ENCODE measurements around the gene UBE2G2.

The UBE2G2 gene

DNA sequence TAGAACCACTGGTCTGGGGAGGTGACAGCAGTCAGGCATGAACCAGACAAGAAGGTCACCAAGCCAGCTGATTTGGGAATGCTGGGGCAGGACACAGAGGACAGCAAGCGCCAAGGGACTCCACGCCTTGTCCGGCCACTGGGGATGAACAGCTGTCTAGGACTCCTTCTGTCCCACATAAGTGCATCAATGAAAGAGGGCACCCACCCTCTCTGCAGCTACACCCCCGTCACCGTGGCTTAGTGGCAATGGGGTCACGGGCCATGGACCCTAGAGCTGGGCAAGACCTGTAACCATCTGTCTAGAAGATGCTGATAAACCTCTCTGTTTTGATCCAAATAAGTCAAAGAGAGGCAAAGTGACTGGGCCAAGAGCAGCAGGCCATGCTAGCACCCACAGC lies 16.8 kb downstream of the UBE2G2 start:
- DNase-seq: no peak

DNA sequence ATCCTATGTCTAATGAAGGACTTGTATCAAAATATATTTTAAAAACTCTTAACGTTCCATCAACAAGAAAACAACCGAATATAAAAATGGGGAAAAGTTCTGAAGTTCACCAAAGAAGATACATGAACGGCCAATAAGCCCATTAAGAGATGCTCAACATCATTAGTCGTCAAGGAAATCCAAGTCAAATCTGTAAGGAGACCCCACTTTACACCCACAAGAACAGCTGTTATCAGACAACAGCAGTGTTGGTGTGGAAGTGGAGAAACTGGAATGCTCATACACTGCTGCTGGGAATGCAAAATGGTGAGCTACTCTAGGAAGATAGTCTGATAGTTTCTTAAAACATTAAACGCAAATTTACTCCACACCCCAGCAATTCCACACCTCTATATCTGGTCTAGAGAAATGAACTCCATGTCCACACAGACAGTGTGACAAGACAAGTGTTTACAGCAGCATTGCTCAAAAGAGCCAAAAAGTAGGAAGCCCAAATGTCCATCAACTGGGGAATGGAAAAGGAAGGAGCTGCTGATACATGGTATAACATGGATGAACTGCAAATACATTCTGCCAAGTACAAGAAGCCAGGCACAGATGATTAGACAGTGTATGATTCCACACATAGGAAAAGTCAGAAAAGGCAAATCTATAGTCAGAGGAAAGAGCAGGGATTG lies 18.5 kb downstream of the UBE2G2 start:
- no peak for DNase-seq

DNA sequence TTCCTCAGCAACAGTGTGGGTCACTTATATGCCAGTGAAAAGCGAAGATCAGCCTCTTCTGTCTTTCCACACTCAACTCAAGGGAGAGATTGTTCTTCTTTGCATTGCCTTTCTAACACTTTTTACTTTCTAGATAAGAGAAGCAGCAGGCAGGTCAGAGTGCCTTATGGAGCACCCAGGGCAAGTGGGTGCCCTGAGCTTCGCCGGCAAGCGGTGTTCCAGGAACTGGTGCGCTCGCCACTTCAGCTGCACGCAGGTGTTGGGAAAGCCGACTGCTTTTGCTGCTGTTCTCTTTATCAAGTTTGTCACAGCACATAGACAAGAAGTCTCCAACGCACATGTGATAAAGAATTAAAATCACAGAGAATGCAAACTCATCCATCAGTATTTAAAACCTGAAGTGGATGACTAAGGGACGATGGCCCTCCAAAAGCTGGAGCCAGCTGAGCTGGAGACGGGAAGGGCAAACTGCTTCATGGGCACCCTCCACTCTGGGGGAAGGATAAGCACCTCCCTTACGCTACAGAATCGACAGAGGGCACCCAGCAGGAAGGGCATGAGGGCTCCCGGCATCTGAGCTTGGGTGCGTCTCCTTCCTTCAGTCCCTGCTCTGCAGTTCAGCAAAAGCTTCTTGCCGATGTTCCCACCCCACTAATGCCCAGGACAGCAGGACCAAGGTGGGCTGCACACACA lies 20.7 kb downstream of the UBE2G2 start:
- DNase-seq: no peak

DNA sequence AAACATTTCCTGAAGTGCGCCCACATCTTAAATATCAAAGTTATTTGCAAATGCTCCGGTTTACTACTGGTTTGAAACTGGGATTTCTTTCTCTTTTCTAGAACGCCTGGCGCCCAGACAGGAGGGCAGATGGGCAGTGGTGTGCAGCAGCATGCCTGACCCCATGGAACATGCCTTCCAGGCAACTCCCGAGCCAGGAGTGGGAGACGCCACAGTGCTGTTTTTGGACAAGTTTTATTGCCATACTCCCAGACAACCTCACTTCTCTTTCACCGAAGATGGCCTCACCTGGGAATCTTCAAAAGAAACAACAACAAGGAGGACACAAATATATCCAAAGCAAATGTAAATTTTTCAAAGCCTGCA lies 21.5 kb downstream of the UBE2G2 start:
- DNase-seq: no peak

DNA sequence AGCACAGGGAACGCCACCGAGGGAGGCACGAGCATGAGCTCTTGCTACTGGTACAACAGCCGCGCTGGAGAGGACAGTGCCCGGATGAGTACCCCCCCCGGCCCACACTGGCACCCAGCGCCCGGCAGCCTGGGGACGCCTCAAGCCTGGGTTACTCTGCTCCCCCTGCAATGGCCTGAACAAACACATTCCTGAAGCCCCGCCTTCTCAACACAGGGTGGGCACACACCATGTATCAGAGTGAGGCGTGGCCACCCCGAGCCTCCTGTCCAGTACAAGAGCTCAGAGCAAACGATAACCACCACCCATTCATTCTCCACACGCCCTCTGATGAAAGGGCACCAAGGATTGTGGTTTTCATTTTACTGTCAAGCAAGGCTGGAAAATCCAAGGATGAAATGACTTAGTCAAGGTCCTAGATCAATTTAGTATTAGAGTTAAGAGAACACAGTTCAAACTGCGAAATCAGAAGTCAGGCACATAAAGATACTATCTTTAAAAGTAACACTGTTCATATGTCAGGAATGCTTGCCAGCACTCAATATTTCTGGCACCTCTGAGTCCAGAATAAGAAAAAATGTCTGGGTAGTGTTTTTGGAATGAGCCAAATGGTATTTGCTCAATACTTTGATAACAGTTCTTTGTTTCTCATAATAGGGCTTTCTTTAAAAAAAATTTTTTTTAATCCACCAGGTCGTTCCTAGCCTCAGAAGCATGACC lies 22.0 kb downstream of the UBE2G2 start:
- DNase-seq: no peak

DNA sequence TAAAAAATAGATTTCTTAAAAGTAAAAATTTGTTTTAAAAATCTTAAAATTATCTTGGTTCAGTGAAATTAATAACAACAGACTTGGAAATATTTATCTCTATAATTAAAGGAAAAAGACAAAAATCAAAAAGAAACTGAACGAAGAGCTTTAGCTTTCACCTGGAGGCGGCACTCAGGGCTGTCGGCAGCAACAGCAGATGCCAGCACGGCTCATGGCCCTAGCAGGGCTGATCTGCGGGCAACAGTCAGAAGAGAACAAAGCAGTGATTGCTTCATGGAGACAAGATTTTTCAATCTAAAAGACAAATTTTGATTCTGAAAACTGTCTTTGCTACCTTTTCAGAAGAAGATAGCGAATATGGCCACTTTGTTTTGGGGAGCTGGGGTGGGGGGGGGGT lies 22.6 kb downstream of the UBE2G2 start:
- DNase-seq: no peak

DNA sequence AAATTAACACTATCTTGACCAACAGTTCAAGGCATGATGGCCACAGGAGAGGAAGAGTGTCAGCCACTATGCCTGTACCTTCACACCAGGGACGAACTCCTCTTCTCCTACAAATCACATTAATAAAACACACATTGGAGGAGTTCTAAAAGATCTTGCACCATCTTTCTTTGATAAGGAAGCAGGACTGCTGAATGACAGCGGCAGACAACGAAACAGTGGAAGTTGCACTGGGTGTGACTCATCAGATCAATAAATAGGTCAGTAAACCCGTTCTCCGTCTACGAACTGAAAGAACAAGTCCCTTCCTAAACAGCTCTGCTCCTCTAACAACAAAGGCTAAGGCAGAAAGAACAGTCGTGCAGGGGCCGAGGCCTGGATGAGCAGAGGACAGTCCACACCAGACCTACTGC lies 23.1 kb downstream of the UBE2G2 start:
- DNase-seq: no peak

DNA sequence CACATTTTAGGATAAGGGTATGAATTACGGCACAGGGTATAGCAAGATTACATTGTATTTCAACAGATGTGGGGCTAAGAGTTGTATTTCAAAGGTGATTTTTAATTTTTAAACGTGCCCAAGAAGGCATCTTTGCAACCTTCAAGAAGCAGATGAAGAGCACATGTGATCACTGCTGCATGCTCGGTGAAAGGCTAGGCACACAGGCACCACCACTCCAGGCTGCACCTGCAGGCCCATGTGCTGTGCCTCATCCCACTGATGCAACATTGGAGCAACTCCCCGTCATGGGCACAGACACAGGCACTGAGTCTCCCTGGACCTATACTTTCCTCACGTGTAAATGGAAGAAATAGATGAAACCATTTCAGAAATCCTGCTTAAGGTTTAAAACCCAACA lies 23.5 kb downstream of the UBE2G2 start:
- no peak for DNase-seq

DNA sequence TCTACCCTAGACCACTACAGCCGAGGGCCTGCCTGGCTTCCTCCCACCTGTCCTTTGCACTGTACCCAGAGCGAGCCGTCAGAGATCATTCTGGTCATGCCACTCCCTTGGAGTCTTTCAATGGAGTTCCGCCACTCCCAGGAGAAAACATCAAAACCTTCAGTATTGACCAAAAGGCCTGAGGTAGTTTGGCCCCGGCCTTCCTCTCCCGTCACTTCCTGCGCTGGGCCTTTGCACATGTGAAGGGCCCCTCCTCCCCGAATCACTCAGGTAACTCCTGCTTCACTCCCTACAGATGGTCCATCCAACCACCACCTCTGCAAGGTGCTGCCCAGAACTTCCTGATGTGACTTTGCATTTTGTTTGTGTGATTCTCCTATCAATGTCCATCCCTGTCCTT lies 26.6 kb downstream of the UBE2G2 start:
- no peak for DNase-seq

DNA sequence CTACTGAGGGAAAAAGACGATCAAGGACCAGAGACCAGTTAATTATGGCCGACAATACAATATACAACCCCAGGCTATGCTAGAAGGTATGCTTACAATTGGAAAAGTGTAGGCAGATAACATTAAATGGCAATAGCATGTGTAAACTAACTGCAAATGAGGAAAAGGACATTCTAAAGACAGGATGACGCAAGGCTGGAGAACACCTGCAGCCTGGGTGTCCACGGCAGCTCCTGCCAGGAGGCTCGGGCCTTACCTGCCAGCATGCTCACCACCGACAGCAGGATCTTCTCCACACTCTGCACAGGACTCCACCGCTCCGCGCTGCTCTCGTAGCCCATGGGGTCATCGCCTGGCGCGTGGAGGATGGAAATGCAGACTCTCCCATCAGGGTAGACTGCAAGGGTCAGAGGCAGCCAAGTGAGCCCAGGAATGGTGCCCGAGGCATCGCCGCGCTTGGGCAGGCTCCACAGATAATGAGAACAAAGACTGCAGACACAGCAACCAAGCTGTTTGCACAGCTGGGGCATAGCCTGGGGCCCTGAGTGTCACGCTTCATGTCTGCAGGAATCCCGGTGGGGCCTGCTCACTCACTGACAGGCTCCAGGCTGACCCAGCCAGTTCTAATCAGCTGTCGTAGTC lies 28.2 kb downstream of the UBE2G2 start:
- DNase-seq: no peak

DNA sequence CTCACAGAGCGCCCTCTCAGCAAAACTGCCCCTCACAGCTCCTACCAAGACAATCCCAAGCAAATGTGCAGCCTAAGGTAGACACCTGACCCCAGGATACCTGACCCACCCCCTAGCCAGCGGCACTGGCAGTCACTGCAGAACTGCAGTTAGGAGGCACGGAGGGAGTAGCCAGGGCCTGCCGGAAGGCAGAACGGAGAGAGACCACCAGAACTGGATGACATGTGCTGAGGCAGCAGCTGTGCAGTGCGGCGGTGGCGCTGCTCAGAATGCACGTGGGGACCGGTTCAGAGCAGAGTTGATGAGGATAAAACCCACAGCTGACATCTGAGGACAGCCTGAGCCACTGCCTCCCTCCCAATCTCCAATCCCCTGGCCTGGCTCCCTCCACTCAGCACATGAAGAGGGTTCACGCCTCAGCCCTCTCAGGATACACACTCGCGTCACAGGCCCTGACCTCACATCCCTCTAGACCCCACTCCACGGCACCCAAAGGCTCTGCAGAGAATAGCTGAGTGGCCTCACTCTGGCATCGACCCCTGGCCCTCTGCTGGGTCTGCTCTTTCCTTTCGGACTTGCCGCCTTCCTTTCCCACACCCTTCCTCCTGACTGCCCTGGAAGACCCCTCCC lies 29.6 kb downstream of the UBE2G2 start:
- no peak for DNase-seq

DNA sequence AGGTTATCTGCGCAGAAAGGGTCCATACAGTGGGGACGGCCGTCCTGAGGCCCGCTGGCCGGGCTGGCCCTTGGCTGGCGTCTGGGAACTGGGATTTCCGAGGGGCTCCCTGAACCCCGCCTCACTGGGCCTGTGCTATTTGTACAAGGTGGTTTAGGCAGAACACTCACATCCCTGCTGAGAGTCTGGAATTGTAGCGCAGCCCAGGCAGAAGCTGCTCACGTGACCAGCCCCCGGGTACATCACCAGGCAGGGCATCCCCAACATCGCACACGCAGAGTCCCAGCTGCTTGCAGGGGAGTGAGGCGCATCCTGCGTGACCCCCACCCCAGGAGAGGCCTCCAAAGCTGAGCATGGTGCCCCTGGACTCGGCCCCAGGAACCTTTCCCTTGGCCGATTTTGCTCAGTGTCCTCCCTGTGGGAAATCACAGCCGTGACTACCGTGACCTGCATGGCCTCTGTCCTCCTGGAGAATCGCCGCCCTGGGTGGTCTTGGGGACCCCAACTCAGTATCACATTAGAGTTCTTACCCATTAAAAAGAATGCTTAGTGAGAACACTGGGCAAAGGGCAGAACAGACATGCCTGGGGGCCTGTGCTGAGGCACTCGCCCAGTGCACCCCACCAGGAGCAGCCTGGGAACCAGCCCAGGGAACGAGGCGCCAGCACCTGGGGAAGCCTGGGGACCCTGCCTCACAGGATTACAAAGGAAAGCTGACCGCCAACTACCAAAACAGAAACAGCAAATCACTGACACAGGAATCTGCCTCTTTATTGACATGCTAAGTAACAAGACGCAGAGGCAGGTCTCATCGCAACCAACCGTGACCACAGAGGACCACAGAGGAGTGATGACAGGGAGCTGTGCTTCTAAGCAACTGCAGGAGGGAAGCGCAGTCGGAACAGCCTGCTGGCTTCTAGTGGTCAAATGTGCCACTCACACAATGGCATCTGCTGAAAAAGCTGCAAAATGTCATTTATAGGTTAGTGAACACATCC lies 33.5 kb downstream of the UBE2G2 start:
- DNase-seq: no peak

DNA sequence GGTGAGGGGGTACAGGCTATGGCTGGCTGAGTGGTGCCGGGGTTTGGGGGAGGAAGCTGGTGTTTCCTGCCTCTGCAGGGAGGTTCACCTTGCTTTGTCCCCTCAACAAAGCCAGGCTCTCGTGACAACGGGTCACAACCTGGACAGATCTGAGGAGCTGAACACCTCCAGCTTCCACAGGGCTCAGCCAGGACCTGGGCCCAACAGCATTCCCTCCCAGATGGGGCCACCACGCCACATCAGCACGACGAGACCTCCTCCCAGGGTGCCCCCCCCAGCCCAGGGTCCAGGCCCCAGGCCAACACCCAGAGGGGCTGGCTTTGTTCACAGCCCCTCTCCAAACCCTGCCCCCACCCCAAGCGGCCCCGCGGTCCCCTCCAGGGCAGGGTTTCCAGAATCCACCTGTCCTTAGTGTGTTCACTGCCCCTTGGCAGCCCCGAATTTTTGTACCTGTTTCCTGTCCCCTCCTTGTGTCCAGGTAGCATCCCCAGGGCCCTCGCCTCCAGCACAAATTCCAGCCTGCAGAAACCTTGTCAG lies 34.7 kb downstream of the UBE2G2 start:
- DNase-seq: no peak

DNA sequence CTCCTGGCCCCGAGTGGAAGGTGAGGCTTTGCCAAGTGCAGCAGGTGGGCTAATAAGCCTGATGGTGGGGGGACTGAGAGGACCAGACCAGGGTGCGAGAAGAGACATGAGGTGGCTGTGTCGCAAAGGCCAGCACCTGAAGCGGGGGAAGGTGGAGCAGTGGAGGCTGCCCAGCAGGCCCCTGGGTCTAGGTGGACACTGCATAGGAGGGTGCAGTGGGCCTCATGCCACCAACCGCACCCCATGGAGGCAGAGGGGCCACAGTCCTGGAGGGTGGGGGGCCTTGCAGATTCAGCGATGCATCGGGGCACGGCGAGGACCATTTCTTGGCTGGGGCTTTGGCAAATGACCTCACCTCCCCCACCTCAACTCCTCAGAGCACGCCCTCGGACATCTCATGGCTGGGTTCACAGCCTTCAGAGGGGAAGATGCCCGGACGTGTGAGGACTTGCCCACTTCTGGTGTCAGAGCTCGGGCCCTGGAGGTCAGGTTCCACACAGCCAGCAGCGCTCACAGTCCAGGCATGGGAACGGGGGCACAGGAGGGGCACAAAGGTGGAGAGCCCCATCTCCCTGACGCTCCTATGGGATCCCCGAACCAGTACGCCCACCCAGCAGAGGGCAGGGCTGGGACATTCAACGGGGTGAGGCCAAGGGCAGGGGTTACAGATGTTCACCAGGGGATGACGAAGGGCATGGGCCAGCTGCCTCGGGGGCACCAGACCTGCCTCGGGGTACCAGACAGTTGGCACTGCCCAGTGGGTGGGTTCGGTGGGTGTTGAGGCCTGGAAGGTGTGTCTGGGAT lies 35.4 kb downstream of the UBE2G2 start:
- DNase-seq: no peak

DNA sequence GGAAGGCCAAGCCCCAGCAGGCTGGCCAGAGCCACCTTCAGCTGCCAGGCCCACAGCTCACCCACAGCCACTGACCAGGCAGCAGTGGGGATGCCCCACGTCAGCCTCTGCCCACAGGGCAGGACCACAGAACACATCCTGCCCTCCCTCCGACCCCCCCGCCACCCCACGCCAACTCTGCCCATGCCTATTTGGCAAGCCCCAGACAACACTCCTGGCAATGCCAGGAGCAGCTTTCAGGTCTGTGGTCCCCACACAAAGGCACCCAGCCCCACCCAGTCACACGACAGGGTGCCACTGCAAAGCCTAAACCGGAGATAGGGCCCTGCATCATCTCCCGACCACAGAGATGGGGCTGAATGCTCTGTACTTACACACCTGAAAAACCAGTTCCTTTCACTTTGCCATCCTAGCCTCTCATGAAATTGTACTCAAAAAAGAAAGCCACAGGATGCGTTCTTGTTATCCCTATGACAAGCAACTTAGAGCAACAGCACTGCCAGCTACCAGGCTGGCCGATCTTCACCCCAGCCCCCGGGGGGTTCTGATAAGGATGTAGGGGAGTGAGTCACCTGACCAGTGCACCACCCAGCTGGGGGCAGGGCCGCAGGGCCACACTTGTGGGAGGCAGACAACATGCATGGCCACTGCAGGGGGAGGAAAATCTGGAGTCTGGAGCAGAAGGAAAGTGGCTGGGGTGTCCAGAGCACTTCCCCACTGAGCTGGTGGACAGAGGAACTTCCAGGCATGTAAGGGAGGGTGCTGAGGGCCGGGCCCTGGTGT lies 36.2 kb downstream of the UBE2G2 start:
- DNase-seq: no peak

DNA sequence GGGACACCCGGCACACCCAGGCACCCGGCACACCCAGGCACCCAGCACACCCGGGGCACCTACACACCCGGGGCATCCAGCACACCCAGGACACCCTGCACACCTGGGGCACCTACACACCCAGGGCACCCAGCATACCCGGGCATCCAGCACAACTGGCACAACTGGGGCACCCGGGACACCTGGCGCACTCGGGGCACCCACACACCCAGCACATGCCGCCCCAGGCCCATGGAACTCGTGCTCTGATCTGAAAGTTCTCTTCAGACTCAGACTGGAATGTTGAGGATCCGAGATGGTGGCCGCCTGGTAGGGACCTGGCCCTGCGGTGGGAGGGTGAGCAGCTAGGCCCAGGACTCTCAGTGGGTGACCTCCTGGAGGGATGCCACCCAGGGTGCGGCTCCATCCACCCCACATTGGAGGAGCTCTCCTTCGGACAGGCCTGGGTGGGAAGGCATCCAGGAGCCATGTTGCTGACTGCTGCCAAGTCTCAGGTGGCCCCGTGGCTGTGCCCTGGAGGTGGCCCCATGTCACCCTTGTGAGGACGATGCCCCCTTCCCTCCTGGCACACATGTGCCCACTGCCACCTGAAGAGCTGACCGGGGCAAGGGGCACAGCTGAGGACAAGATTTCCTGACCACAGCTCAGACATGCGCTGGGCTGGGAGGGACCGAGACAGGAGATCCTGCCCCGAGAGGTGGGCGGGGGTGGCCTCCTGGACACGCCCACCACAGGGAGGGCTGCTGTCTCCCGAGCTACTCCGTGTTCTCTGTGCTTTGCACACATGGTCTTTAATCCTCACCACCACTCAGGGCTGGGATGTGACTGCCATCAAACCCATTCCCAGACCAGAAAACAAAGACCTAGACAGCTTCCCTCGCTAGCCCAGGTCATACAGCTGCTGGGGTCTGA lies 37.0 kb downstream of the UBE2G2 start:
- no peak for DNase-seq

DNA sequence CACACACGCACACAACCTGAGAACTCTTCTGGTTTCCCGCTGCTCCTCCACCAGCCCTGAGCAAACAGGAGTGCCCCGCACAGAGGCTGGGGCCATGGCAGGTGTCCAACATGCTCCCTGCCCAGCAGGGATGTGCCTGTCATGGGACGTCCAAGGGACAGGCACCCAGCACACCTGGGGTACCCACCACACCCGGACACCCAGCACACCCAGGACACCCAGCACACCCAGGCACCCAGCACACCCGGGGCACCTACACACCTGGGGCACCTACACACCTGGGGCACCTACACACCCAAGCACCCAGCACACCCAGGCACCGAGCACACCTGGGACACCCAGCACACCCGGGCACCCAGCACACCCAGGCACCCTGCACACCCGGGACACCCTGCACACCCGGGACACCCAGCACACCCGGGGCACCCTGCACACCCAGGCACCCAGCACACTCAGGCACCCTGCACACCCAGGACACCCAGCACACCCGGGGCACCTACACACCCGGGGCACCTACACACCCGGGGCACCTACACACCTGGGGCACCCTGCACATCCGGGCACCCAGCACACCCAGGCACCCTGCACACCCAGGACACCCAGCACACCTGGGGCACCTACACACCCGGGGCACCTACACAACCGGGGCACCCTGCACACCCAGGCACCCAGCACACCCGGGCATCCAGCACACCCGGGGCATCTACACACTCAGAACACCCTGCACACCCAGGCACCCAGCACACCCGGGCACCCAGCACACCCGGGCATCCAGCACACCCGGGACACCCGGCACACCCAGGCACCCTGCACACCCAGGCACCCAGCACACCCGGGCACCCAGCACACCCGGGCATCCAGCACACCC lies 37.9 kb downstream of the UBE2G2 start:
- no peak for DNase-seq

DNA sequence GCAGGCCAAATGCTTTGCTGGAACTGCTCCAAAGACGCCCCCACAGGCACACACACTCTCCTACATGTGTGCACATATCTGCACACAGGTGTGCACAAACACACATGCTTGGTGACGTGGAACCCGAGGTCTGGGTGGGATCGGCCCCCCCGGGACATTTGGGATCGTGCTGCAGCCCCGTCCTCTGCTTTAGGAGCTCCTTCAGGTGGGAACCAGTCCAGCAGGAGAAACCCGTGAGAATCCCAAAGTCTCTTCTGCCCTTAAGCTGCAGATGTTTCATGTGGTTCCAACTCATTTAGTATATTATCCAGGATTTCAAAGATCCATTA lies 38.6 kb downstream of the UBE2G2 start:
- DNase-seq: no peak

All from amniotic stem cell (primary cell).